G401.6 (cell line): Measurements from ENCODE around the gene OTOF.
A peak's percentile ranks its signal among the peaks of the same experiment; 100 is the strongest.

Experiments used
- FAIRE-seq: peaks from 2 replicates; lab custom pipeline; 2012; peaks lifted over from hg19 to GRCh38; lab: Jason Lieb, UNC

Gene OTOF

GRCh38 chr2:26464390-26465265 lies 13.3 kb downstream of the OTOF start:
- FAIRE-seq, result no peak

- no peak for FAIRE-seq
Observed at GRCh38 chr2:26463244-26464192, 14.4 kb downstream of the OTOF start.

- FAIRE-seq, result peak; percentile 30
Observed at GRCh38 chr2:26462511-26463243, 15.2 kb downstream of the OTOF start.

- no peak for FAIRE-seq
Observed at GRCh38 chr2:26462100-26462499, 15.8 kb downstream of the OTOF start.

GRCh38 chr2:26461601-26462023 lies 16.3 kb downstream of the OTOF start:
- FAIRE-seq, result no peak

- no peak for FAIRE-seq
Observed at GRCh38 chr2:26460613-26461031, 17.3 kb downstream of the OTOF start.

GRCh38 chr2:26459991-26460612 lies 17.8 kb downstream of the OTOF start:
- no peak for FAIRE-seq

GRCh38 chr2:26458365-26459042 lies 19.4 kb downstream of the OTOF start:
- FAIRE-seq, result no peak

- FAIRE-seq, result no peak
Observed at GRCh38 chr2:26457695-26458364, 20.1 kb downstream of the OTOF start.

- FAIRE-seq, result no peak
Observed at GRCh38 chr2:26457251-26457666, 20.7 kb downstream of the OTOF start.

- no peak for FAIRE-seq
Observed at GRCh38 chr2:26456440-26457250, 21.3 kb downstream of the OTOF start.

GRCh38 chr2:26455670-26456439 lies 22.1 kb downstream of the OTOF start:
- FAIRE-seq, result no peak

- FAIRE-seq, result no peak
Observed at GRCh38 chr2:26455037-26455669, 22.8 kb downstream of the OTOF start.

GRCh38 chr2:26454561-26455001 lies 23.3 kb downstream of the OTOF start:
- no peak for FAIRE-seq

- FAIRE-seq, result no peak
Observed at GRCh38 chr2:26453421-26454329, 24.2 kb downstream of the OTOF start.

GRCh38 chr2:26451700-26452099 lies 26.2 kb downstream of the OTOF start:
- FAIRE-seq, result no peak

- no peak for FAIRE-seq
Observed at GRCh38 chr2:26450031-26450635, 27.8 kb downstream of the OTOF start.
